IMR-90 (cell line): ENCODE results near the gene PRKCB.

Source experiments
- FOS ChIP-seq: fragments of 150-350 bp; IDR thresholded peaks from 2 replicates; pipeline ENCODE4 v1.6.1; 2016; ENCODE audit warnings: low read depth, low read length
- POLR2A ChIP-seq: IDR thresholded peaks from 2 replicates; pipeline ENCODE4 v1.6.1; 2012; ENCODE audit warnings: mild to moderate bottlenecking, low read depth, low read length
- RAD21 ChIP-seq: IDR thresholded peaks from 2 replicates; pipeline ENCODE4 v1.6.1; 2012; ENCODE audit warnings: low read length, improper control_type of control experiment
- RCOR1 ChIP-seq: IDR thresholded peaks from 2 replicates; pipeline ENCODE4 v1.6.1; 2012; ENCODE audit warnings: mild to moderate bottlenecking, low read length, improper control_type of control experiment; ENCODE audit not compliant: insufficient replicate concordance
- RFX5 ChIP-seq: IDR thresholded peaks from 2 replicates; pipeline ENCODE4 v1.8.0; 2012; ENCODE audit warnings: low read depth, mild to moderate bottlenecking, low read length, moderate library complexity
- SMC3 ChIP-seq: fragments of 150-350 bp; IDR thresholded peaks from 2 replicates; pipeline ENCODE4 v1.6.1; 2016; ENCODE audit warnings: low read depth, mild to moderate bottlenecking, antibody characterized with exemption, low read length, moderate library complexity
- TF ChIP-seq, protein P1 (sequence below): fragments of 150-350 bp; IDR thresholded peaks from 2 replicates; pipeline ENCODE4 v1.6.1; 2017; ENCODE audit warnings: mild to moderate bottlenecking, antibody characterized with exemption, low read length, low read depth
- TF ChIP-seq, protein P2 (sequence below): conservative IDR thresholded peaks from 2 replicates; pipeline ENCODE4 v1.5.1; 2012; ENCODE audit warnings: mild to moderate bottlenecking, low read depth, low read length, improper control_type of control experiment

DNA sequence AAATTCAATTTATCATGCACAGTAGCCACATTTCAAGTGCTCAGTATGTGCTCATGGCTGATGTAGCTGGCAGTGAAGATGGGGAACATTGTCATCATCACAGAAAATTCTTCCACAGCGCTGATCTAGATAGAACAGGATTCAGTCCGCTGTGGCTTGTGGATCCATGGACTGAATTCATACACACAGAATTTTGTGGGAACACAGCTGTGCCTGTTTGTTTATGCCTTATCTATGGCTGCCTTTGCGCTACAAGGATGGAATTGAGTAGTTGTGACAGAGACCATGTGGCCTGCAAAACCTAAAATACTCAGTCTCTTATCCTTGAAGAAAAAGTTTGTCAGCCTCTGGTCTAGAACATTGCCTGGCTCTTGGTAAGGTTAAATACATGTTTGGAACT is 128.4 kb downstream of the PRKCB start:
- TF ChIP-seq, protein P1, sequence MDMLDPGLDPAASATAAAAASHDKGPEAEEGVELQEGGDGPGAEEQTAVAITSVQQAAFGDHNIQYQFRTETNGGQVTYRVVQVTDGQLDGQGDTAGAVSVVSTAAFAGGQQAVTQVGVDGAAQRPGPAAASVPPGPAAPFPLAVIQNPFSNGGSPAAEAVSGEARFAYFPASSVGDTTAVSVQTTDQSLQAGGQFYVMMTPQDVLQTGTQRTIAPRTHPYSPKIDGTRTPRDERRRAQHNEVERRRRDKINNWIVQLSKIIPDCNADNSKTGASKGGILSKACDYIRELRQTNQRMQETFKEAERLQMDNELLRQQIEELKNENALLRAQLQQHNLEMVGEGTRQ, result no peak
- TF ChIP-seq, protein P2, sequence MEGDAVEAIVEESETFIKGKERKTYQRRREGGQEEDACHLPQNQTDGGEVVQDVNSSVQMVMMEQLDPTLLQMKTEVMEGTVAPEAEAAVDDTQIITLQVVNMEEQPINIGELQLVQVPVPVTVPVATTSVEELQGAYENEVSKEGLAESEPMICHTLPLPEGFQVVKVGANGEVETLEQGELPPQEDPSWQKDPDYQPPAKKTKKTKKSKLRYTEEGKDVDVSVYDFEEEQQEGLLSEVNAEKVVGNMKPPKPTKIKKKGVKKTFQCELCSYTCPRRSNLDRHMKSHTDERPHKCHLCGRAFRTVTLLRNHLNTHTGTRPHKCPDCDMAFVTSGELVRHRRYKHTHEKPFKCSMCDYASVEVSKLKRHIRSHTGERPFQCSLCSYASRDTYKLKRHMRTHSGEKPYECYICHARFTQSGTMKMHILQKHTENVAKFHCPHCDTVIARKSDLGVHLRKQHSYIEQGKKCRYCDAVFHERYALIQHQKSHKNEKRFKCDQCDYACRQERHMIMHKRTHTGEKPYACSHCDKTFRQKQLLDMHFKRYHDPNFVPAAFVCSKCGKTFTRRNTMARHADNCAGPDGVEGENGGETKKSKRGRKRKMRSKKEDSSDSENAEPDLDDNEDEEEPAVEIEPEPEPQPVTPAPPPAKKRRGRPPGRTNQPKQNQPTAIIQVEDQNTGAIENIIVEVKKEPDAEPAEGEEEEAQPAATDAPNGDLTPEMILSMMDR, result no peak
- TF ChIP-seq POLR2A (no peak), RFX5 (no peak), FOS (no peak), RAD21 (no peak), SMC3 (no peak), RCOR1 (no peak)
